ENCODE data around the gene SUMF1. TPM values are rescaled to one million over a fixed set of nuclear protein-coding genes. Genes with fewer than 3 reads are reported as not detected.

Gene SUMF1
- polyA plus RNA-seq, 1 donor (not counting 4 experiments of a cell fraction or from before 2014, with no cell fraction given) = 36.1 TPM

GRCh38 chr3:4396542-4396941 lies 70.5 kb downstream of the SUMF1 start:
- no peak for DNase-seq (ENCODE audit: low read depth, low spot score)
- no peaks in the 10 kb centered on the region for H3K36me3 ChIP-seq (ENCODE audit: control insufficient read depth in 2 of 2, extremely low read depth in 1 of 2, insufficient read depth in 2 of 2, low read length in 2 of 2)
- TF ChIP-seq EZH2 (IDR thresholded peaks at IDR 0.05; ENCODE audit: low read length) = no peak
- no peak for TF ChIP-seq CTCF (optimal IDR thresholded peaks at IDR 0.05 in 1 of 3, IDR thresholded peaks at IDR 0.05 in 1 of 3, conservative IDR thresholded peaks at IDR 0.05 in 1 of 3; ENCODE audit: extremely low read depth in 1 of 3, insufficient read depth in 2 of 3, low read length in 3 of 3)
- no peaks in the 10 kb centered on the region for H3K9me3 ChIP-seq (ENCODE audit: control insufficient read depth, low read depth, low read length)
- H3K4me1 ChIP-seq (ENCODE audit: control insufficient read depth, extremely low read depth, insufficient read depth, low read length) = no peaks in the 10 kb centered on the region
- no peaks in the 10 kb centered on the region for H3K79me2 ChIP-seq (ENCODE audit: control insufficient read depth, insufficient read depth, low read length)
- H3K4me3 ChIP-seq (ENCODE audit: control insufficient read depth in 2 of 3, extremely low read depth in 1 of 3, insufficient read depth in 2 of 3, low read depth in 1 of 3, low read length in 3 of 3) = no peak overlapping the region
- no peaks in the 10 kb centered on the region for H3K27me3 ChIP-seq (ENCODE audit: control insufficient read depth, extremely low read depth, insufficient read depth, low read length)
- FAIRE-seq = no peak
- no peak overlapping the region for H3K27ac ChIP-seq (ENCODE audit: control insufficient read depth, insufficient read depth, low read length)
- no peak overlapping the region for H3K4me2 ChIP-seq (ENCODE audit: control insufficient read depth, extremely low read depth, insufficient read depth, low read depth, low read length)
- no peak overlapping the region for H2AFZ ChIP-seq (ENCODE audit: control insufficient read depth, low read length)
- no peaks in the 10 kb centered on the region for H4K20me1 ChIP-seq (ENCODE audit: control insufficient read depth, extremely low read depth, insufficient read depth, low read length)
- dilution Hi-C loops (cut with MboI; ENCODE audit: extremely low pct_ligation_motif_present, low sequenced_read_pairs) = no loop called here
- H3K9me1 ChIP-seq (ENCODE audit: control insufficient read depth, extremely low read depth, insufficient read depth, low read length) = no peaks in the 10 kb centered on the region
- no peak overlapping the region for H3K9ac ChIP-seq (ENCODE audit: control insufficient read depth, extremely low read depth, insufficient read depth, low read length)

- Histone ChIP-seq H3K9ac (ENCODE audit: control insufficient read depth, extremely low read depth, insufficient read depth, low read length) (no peak overlapping the region), H3K36me3 (ENCODE audit: control insufficient read depth in 2 of 2, extremely low read depth in 1 of 2, insufficient read depth in 2 of 2, low read length in 2 of 2) (no peaks in the 10 kb centered on the region), H3K4me2 (ENCODE audit: control insufficient read depth, extremely low read depth, insufficient read depth, low read depth, low read length) (no peak overlapping the region), H4K20me1 (ENCODE audit: control insufficient read depth, extremely low read depth, insufficient read depth, low read length) (no peaks in the 10 kb centered on the region), H3K9me3 (ENCODE audit: control insufficient read depth, low read depth, low read length) (no peaks in the 10 kb centered on the region), H3K79me2 (ENCODE audit: control insufficient read depth, insufficient read depth, low read length) (no peaks in the 10 kb centered on the region), H3K4me1 (ENCODE audit: control insufficient read depth, extremely low read depth, insufficient read depth, low read length) (no peaks in the 10 kb centered on the region), H3K27ac (ENCODE audit: control insufficient read depth, insufficient read depth, low read length) (no peak overlapping the region), H2AFZ (ENCODE audit: control insufficient read depth, low read length) (no peak overlapping the region), H3K4me3 (ENCODE audit: control insufficient read depth in 2 of 3, extremely low read depth in 1 of 3, insufficient read depth in 2 of 3, low read depth in 1 of 3, low read length in 3 of 3) (no peak overlapping the region), H3K9me1 (ENCODE audit: control insufficient read depth, extremely low read depth, insufficient read depth, low read length) (no peaks in the 10 kb centered on the region), H3K27me3 (ENCODE audit: control insufficient read depth, extremely low read depth, insufficient read depth, low read length) (no peaks in the 10 kb centered on the region)
- FAIRE-seq (no peak), DNase-seq (ENCODE audit: low read depth, low spot score) (no peak)
- dilution Hi-C loops (cut with MboI; ENCODE audit: extremely low pct_ligation_motif_present, low sequenced_read_pairs) = no loop called here
- TF ChIP-seq CTCF (optimal IDR thresholded peaks at IDR 0.05 in 1 of 3, IDR thresholded peaks at IDR 0.05 in 1 of 3, conservative IDR thresholded peaks at IDR 0.05 in 1 of 3; ENCODE audit: extremely low read depth in 1 of 3, insufficient read depth in 2 of 3, low read length in 3 of 3) (no peak), EZH2 (IDR thresholded peaks at IDR 0.05; ENCODE audit: low read length) (no peak)
Measured at GRCh38 chr3:4396006-4396405, 71.1 kb downstream of the SUMF1 start.

Data from keratinocyte (primary cell).